H1 (cell line): ENCODE data around the gene FES. TPM values are rescaled to one million over a fixed set of nuclear protein-coding genes. Genes with fewer than 3 reads are reported as not detected.

Source experiments
- CTCF ChIA-PET: fragments of 300-600 bp; sonication (Branson Sonifier 250); formaldehyde crosslinking; loops from one replicate; lab custom pipeline; 2021; ENCODE audit not compliant: partially characterized antibody; lab: Charles Lee
- POLR2A ChIA-PET: fragments of 300-600 bp; sonication (Branson Sonifier 250); formaldehyde crosslinking; loops from one replicate; lab custom pipeline; 2021; ENCODE audit warnings: inconsistent platforms; ENCODE audit not compliant: partially characterized antibody; lab: Charles Lee
- DNase-seq, 2 experiments: peaks; one replicate each; pipeline versions ENCODE4 v3.0.0 to v3.0.0-alpha.2; 2010 to 2022; ENCODE audit warnings: low spot score in 2 of 2, low read depth in 1 of 2, mixed read lengths in 1 of 2
- FAIRE-seq: peaks from 2 replicates; lab custom pipeline; 2011; peaks lifted over from hg19 to GRCh38; lab: Jason Lieb, UNC
- H2AFZ ChIP-seq: 2 replicates; pipeline ENCODE4 v1.8.1; 2012; ENCODE audit warnings: low read length, inconsistent platforms
- H2AK5ac ChIP-seq: 2 replicates; pipeline ENCODE4 v1.6.1; 2013; ENCODE audit warnings: low read depth, low read length
- H2BK120ac ChIP-seq: replicated peaks from 2 replicates; pipeline ENCODE3; 2013; ENCODE audit warnings: low read depth, low read length, inconsistent platforms
- H2BK12ac ChIP-seq: 2 replicates; pipeline ENCODE4 v1.6.1; 2013; ENCODE audit warnings: low read depth, low read length
- H2BK15ac ChIP-seq: 2 replicates; pipeline ENCODE4 v1.6.1; 2013; ENCODE audit warnings: low read length
- H2BK20ac ChIP-seq: 2 replicates; pipeline ENCODE4 v1.6.1; 2013; ENCODE audit warnings: low read length
- H2BK5ac ChIP-seq: 2 replicates; pipeline ENCODE4 v1.6.1; 2013; ENCODE audit warnings: low read depth, low read length
- H3K14ac ChIP-seq: 2 replicates; pipeline ENCODE4 v1.6.1; 2013; ENCODE audit warnings: inconsistent platforms; ENCODE audit not compliant: insufficient read length
- H3K18ac ChIP-seq: 2 replicates; pipeline ENCODE4 v1.6.1; 2013; ENCODE audit warnings: low read length; ENCODE audit errors: extremely low read depth
- H3K23ac ChIP-seq: 2 replicates; pipeline ENCODE4 v1.6.1; 2013; ENCODE audit warnings: inconsistent platforms; ENCODE audit not compliant: insufficient read length
- H3K23me2 ChIP-seq: 2 replicates; pipeline ENCODE4 v1.6.1; 2013; ENCODE audit warnings: low read depth, low read length
- H3K27ac ChIP-seq: 2 replicates; pipeline ENCODE4 v1.6.1; 2011; ENCODE audit warnings: low read depth, low read length, inconsistent platforms
- H3K27me3 ChIP-seq, 4 experiments: replicated peaks in 1 of 4; 1 replicate in 1 of 4; 2 replicates in 3 of 4; pipeline versions ENCODE4 v1.6.1 to v1.8.1; 2011 to 2013; ENCODE audit warnings: low read length in 3 of 4, mild to moderate bottlenecking in 3 of 4, inconsistent platforms in 2 of 4, mixed read lengths in 2 of 4, moderate library complexity in 1 of 4; ENCODE audit not compliant: control insufficient read depth in 3 of 4, insufficient read depth in 3 of 4; ENCODE audit errors: extremely low read depth in 1 of 4
- H3K36me3 ChIP-seq, 4 experiments: 2 replicates each; pipeline versions ENCODE4 v1.6.1 to v1.8.1; 2011 to 2013; ENCODE audit warnings: mild to moderate bottlenecking in 4 of 4, low read length in 3 of 4, moderate library complexity in 2 of 4, control low read depth in 1 of 4, inconsistent platforms in 1 of 4; ENCODE audit not compliant: insufficient read depth in 4 of 4, control insufficient read depth in 2 of 4
- H3K4ac ChIP-seq: replicated peaks from 2 replicates; pipeline ENCODE3; 2013; ENCODE audit warnings: low read length, low read depth, mixed read lengths, inconsistent platforms; ENCODE audit not compliant: insufficient read length
- H3K4me1 ChIP-seq, 4 experiments: replicated peaks in 1 of 4; 1 replicate in 1 of 4; 2 replicates in 3 of 4; pipeline versions ENCODE4 v1.6.1 to v1.8.1; 2011 to 2013; ENCODE audit warnings: low read length in 3 of 4, inconsistent platforms in 2 of 4, mixed read lengths in 1 of 4; ENCODE audit not compliant: insufficient read depth in 4 of 4, control insufficient read depth in 3 of 4
- H3K4me2 ChIP-seq, 2 experiments: 2 replicates each; pipeline versions ENCODE4 v1.6.1 to v1.8.1; 2011 to 2013; ENCODE audit warnings: low read depth in 2 of 2, low read length in 2 of 2, control low read depth in 1 of 2, inconsistent platforms in 1 of 2, mild to moderate bottlenecking in 1 of 2; ENCODE audit not compliant: insufficient read depth in 1 of 2
- H3K4me3 ChIP-seq, 4 experiments: fragments of 200-600, 300-600 bp in 1 of 4; sonication (generic), shearing (Covaris generic), sonication (Bioruptor Twin) in 1 of 4; 2 replicates each; pipeline versions ENCODE4 v1.5.1 to v1.8.1; 2011 to 2016; ENCODE audit warnings: low read length in 4 of 4, low read depth in 3 of 4, control low read depth in 2 of 4, inconsistent platforms in 2 of 4, mild to moderate bottlenecking in 2 of 4, mixed read lengths in 1 of 4, moderate library complexity in 1 of 4; ENCODE audit not compliant: insufficient read depth in 2 of 4; ENCODE audit errors: extremely low read depth in 1 of 4
- H3K56ac ChIP-seq: replicated peaks from 2 replicates; pipeline ENCODE3; 2013; ENCODE audit warnings: low read depth, mild to moderate bottlenecking, mixed read lengths, low read length, inconsistent platforms; ENCODE audit not compliant: insufficient read length
- H3K79me1 ChIP-seq: 2 replicates; pipeline ENCODE4 v1.6.1; 2013; ENCODE audit warnings: low read depth, low read length, control low read depth
- H3K79me2 ChIP-seq, 2 experiments: 2 replicates each; pipeline versions ENCODE4 v1.6.1 to v1.8.1; 2012 to 2013; ENCODE audit warnings: low read length in 2 of 2, mild to moderate bottlenecking in 2 of 2, inconsistent platforms in 1 of 2; ENCODE audit not compliant: insufficient read depth in 2 of 2, control insufficient read depth in 1 of 2
- H3K9ac ChIP-seq, 4 experiments: replicated peaks in 1 of 4; 1 replicate in 1 of 4; 2 replicates in 3 of 4; pipeline versions ENCODE4 v1.6.1 to v1.8.1; 2011 to 2013; ENCODE audit warnings: low read depth in 3 of 4, low read length in 3 of 4, control low read depth in 2 of 4, mild to moderate bottlenecking in 2 of 4, moderate library complexity in 2 of 4, inconsistent platforms in 1 of 4; ENCODE audit errors: extremely low read depth in 1 of 4
- H3K9me3 ChIP-seq, 2 experiments: 2 replicates each; pipeline versions ENCODE4 v1.6.1 to v1.8.1; 2012 to 2013; ENCODE audit warnings: mild to moderate bottlenecking in 2 of 2, moderate library complexity in 2 of 2, control low read depth in 1 of 2, inconsistent platforms in 1 of 2, low read depth in 1 of 2, low read length in 1 of 2, mixed read lengths in 1 of 2; ENCODE audit not compliant: insufficient read depth in 2 of 2
- H4K20me1 ChIP-seq, 2 experiments: replicated peaks in 1 of 2; 2 replicates each; pipeline versions ENCODE3 to v1.8.1; 2011 to 2013; ENCODE audit warnings: inconsistent platforms in 2 of 2, low read length in 2 of 2, mild to moderate bottlenecking in 1 of 2; ENCODE audit not compliant: insufficient read depth in 2 of 2, control insufficient read depth in 1 of 2
- H4K5ac ChIP-seq: 2 replicates; pipeline ENCODE4 v1.6.1; 2013; ENCODE audit warnings: low read length, low read depth, mixed read lengths, inconsistent platforms; ENCODE audit not compliant: insufficient read length
- H4K8ac ChIP-seq: 2 replicates; pipeline ENCODE4 v1.8.0; 2013; ENCODE audit warnings: mild to moderate bottlenecking, moderate library complexity, low read length, inconsistent platforms; ENCODE audit not compliant: insufficient read depth; ENCODE audit errors: extremely low read depth
- H4K91ac ChIP-seq: replicated peaks from 2 replicates; pipeline ENCODE3; 2013; ENCODE audit warnings: low read length, mixed read lengths, inconsistent platforms; ENCODE audit not compliant: insufficient read length
- CBX5 ChIP-seq: fragments of 300-800, 300-1000 bp; sonication (generic); IDR thresholded peaks from 2 replicates; pipeline ENCODE4 v1.7.1; 2016; ENCODE audit warnings: antibody characterized with exemption, low read length, low read depth
- CHD1 ChIP-seq: IDR thresholded peaks from 2 replicates; pipeline ENCODE4 v1.6.1; 2012; ENCODE audit warnings: low read depth, low read length, improper control_type of control experiment
- EGR1 ChIP-seq: IDR thresholded peaks from 2 replicates; pipeline ENCODE4 v1.6.1; 2011; ENCODE audit warnings: low read depth, low read length, borderline replicate concordance
- EP300 ChIP-seq, 2 experiments: IDR thresholded peaks; 1 replicate in 1 of 2; 2 replicates in 1 of 2; pipeline ENCODE4 v1.6.1; 2011 to 2012; ENCODE audit warnings: low read depth in 2 of 2, low read length in 2 of 2, mild to moderate bottlenecking in 2 of 2, borderline replicate concordance in 1 of 2, inconsistent platforms in 1 of 2, moderate library complexity in 1 of 2
- KDM5A ChIP-seq: fragments of 200-600 bp; IDR thresholded peaks from 2 replicates; pipeline ENCODE4 v1.7.1; 2012; ENCODE audit warnings: mild to moderate bottlenecking, low read length, inconsistent platforms, mixed read lengths
- PHF8 ChIP-seq: fragments of 200-600 bp; sonication (generic); conservative IDR thresholded peaks from 2 replicates; pipeline ENCODE4 v1.7.1; 2012; ENCODE audit warnings: low read depth, mild to moderate bottlenecking, inconsistent platforms, low read length, moderate library complexity
- SIN3A ChIP-seq, 2 experiments: IDR thresholded peaks in 1 of 2; conservative IDR thresholded peaks in 1 of 2; 2 replicates each; pipeline ENCODE4 v1.6.1; 2011 to 2012; ENCODE audit warnings: low read length in 2 of 2, improper control_type of control experiment in 1 of 2, low read depth in 1 of 2, mild to moderate bottlenecking in 1 of 2
- SIRT6 ChIP-seq: IDR thresholded peaks from one replicate; pipeline ENCODE4 v1.7.1; 2012; ENCODE audit warnings: low read length, inconsistent platforms
- SP2 ChIP-seq: IDR thresholded peaks from 2 replicates; pipeline ENCODE4 v1.6.1; 2012; ENCODE audit warnings: mild to moderate bottlenecking, low read length, inconsistent platforms
- WGBS, 2 experiments: shearing (Covaris generic) in 1 of 2; methylation state at CpG; one replicate each; pipeline versions ENCODE4 v1.1.6 to v1.1.7; 2013 to 2015; ENCODE audit warnings: low lambda C conversion rate in 2 of 2, mixed read lengths in 2 of 2, inconsistent platforms in 1 of 2, low coverage in 1 of 2, missing lambda C conversion rate in 1 of 2; ENCODE audit not compliant: insufficient replicate concordance in 2 of 2, insufficient coverage in 1 of 2, insufficient read length in 1 of 2; ENCODE audit errors: extremely low coverage in 1 of 2, missing lambda C conversion rate in 1 of 2; 5-methylcytosine and 5-hydroxymethylcytosine counted together
- polyA plus RNA-seq, 7 experiments: library from polyadenylated mRNA; depleted of rRNA in 3 of 7; stranded (reverse) in 5 of 7; unstranded in 2 of 7; fragments of >200 nt in 5 of 7; fragments of 200-250 nt in 2 of 7; gene quantifications; 1 replicate in 5 of 7; 2 replicates in 1 of 7; 4 replicates in 1 of 7; pipeline versions ENCODE4 v1.2.1 to v1.2.3, GENCODE V29; 2011 to 2013; ENCODE audit warnings: missing spikeins in 2 of 7, mixed read lengths in 2 of 7
- total RNA-seq: library from RNA; stranded (reverse); fragmentation: NEBNext Ultra II Directional; extraction: Animal tissue kit (Norgen Biotek cat#: 25700); gene quantifications from 2 replicates; pipeline ENCODE4 v1.2.1, GENCODE V29; 2021

Gene FES
- total and polyA plus RNA-seq, 2 of the 8 experiments (the other 6 are each of a cell fraction or from before 2014, with no cell fraction given), result 8.5 to 8.6 TPM

DNA sequence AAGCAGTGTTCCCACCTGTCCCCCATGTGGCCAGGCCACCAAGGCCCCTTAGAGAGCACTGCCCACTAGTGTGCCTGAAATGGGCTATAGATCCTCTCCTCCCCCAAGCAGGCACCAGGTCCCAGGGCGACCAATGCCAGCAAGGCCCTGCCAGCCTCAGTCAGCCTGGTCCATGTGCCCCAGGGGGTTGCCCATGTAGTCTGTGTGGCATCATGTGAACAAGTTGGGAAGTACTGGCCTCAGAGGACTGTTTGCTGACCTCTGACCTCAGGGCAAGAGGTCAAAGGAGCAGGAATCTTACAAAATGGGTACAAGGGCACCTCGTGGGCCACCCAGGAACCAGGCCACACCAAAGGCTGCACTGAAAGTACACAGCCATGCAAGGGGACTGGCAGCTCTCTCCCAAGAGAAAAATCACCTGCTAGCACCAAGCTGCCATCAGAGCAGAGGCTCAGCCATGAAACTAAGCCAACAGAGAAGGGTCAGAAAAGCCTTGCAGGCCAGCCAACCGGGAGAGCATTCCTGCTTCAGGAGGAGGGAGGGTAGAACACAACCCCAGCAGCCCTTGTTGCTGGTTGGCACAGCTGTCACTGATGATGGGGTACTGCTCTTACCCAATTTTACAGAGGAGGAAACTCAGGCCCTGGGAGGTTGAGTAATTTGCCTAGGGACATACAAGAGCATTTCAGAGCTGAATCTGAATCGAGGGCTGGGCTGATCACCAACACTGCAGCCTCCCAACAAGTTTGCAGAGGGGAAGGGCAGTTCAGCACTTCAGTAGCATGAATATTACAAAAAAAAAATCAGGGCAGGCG, 21.1 kb upstream of the FES start:
- H3K79me1 ChIP-seq, result no peaks in the 10 kb centered on the region
- H3K9ac ChIP-seq, result no peak overlapping the region
- TF ChIP-seq SIRT6 (no peak), SIN3A (conservative IDR thresholded peaks at IDR 0.05 in 1 of 2, IDR thresholded peaks at IDR 0.05 in 1 of 2; ENCODE audit: low read depth in 1 of 2, low read length in 2 of 2) (no peak), SP2 (no peak), KDM5A (no peak), CHD1 (no peak), PHF8 (no peak), EP300 (IDR thresholded peaks at IDR 0.05; ENCODE audit: borderline replicate concordance in 1 of 2, low read depth in 2 of 2, low read length in 2 of 2) (no peak), CBX5 (no peak), EGR1 (no peak)
- H3K27me3 ChIP-seq, result no peaks in the 10 kb centered on the region
- H3K4ac ChIP-seq, result no peak overlapping the region
- H2BK15ac ChIP-seq, result peak overlapping the region; percentile 40; the same call in 1 of the 2 replicates
- H3K36me3 ChIP-seq, result no peaks in the 10 kb centered on the region
- 0 out of 2 replicates have a peak overlapping the region, but pooled peaks have one; percentile 1 for H3K18ac ChIP-seq
- 84% methylated on average over 5 of the region's 5 CpGs; no CpG with 5 or more reads in 1 of the 2 experiments for WGBS, 2 experiments
- H3K9me3 ChIP-seq, result no peaks in the 10 kb centered on the region
- peaks cover 1% of the 10 kb centered on the region; the same call in 1 of the 2 replicates for H3K23me2 ChIP-seq
- H3K4me3 ChIP-seq, result no peak overlapping the region
- H4K20me1 ChIP-seq, result no peaks in the 10 kb centered on the region
- CTCF ChIA-PET, result interaction anchor here (0.6 to 3.0 kb wide), 11 partner anchors 13 to 663 kb away, joined by 3 to 23 read pairs (median 4); partner anchors contain the start of gene FES
- H4K5ac ChIP-seq, result no peak overlapping the region
- H3K79me2 ChIP-seq, result no peaks in the 10 kb centered on the region
- H3K23ac ChIP-seq, result no peak overlapping the region
- no peak overlapping the region for H3K56ac ChIP-seq
- H4K91ac ChIP-seq, result no peak overlapping the region
- no peak for FAIRE-seq
- no peak for DNase-seq
- no peak overlapping the region for H3K27ac ChIP-seq
- no peak overlapping the region for H2AFZ ChIP-seq
- peaks cover 0 to 10% (median 6%) of the 10 kb centered on the region in 4 experiments; a peak in 6 of 7 replicates for H3K4me1 ChIP-seq
- no peak overlapping the region; the same call in 1 of the 2 replicates for H4K8ac ChIP-seq
- no peak overlapping the region for H2BK12ac ChIP-seq
- no peak overlapping the region for H2BK20ac ChIP-seq
- H2BK5ac ChIP-seq, result no peak overlapping the region
- no peak overlapping the region for H2AK5ac ChIP-seq
- H3K4me2 ChIP-seq, result no peak overlapping the region
- no peak overlapping the region for H3K14ac ChIP-seq
- H2BK120ac ChIP-seq, result no peak overlapping the region
- POLR2A ChIA-PET, result interaction anchor here (0.8 kb wide), 1 partner anchor 33 kb away, joined by 3 read pairs; no protein-coding TSS in a partner anchor
